Upper lobe of left lung (tissue), 6 donors: ENCODE data around the gene PLEKHG4. TPM values are rescaled to one million over a fixed set of nuclear protein-coding genes. Genes with fewer than 3 reads are reported as not detected.

Experiments
- ATAC-seq, 2 donors: fragments of 200-7000 bp; cut with Tn5 transposase; one replicate each; pipeline ENCODE4 v1.9.1; 2022; ENCODE audit warnings: mild to moderate bottlenecking in 2 of 2, moderate library complexity in 2 of 2; ENCODE audit not compliant: low FRiP score in 2 of 2
- DNase-seq, 2 donors: peaks; one replicate each; pipeline ENCODE4 v3.0.0-alpha.2; 2019 to 2020
- H3K27ac ChIP-seq, 4 donors: fragments of 200-600 bp; sonication (generic); one replicate each; pipeline ENCODE4 v1.5.1; 2016 to 2019
- H3K27me3 ChIP-seq, 4 donors: fragments of 200-600 bp; sonication (generic); one replicate each; pipeline ENCODE4 v1.5.1; 2017 to 2019
- H3K36me3 ChIP-seq, 4 donors: fragments of 200-600 bp; sonication (generic); one replicate each; pipeline ENCODE4 v1.5.1; 2016 to 2019
- H3K4me1 ChIP-seq, 4 donors: fragments of 200-600 bp; sonication (generic); one replicate each; pipeline ENCODE4 v1.5.1; 2018 to 2019
- H3K4me3 ChIP-seq, 4 donors: fragments of 200-600 bp; sonication (generic); one replicate each; pipeline ENCODE4 v1.5.1; 2017 to 2019; ENCODE audit warnings: mild to moderate bottlenecking in 2 of 4, moderate library complexity in 1 of 4
- H3K9me3 ChIP-seq, 4 donors: fragments of 200-600 bp; sonication (generic); one replicate each; pipeline ENCODE4 v1.5.1; 2018 to 2019
- CTCF ChIP-seq, 6 experiments: fragments of 450-650 bp in 4 of 6; fragments of 200-600 bp in 2 of 6; sonication (generic) in 2 of 6; IDR thresholded peaks; one replicate each; pipeline ENCODE4 v1.5.1; 2016 to 2019; ENCODE audit warnings: antibody characterized with exemption in 6 of 6
- EP300 ChIP-seq, 4 donors: sonication (generic); formaldehyde crosslinking; IDR thresholded peaks; one replicate each; pipeline ENCODE4 v1.5.1; 2017; ENCODE audit warnings: antibody characterized with exemption in 4 of 4, control low read depth in 2 of 4
- POLR2A ChIP-seq, 4 donors: fragments of 450-650 bp; IDR thresholded peaks; one replicate each; pipeline ENCODE4 v1.5.1; 2016 to 2017; ENCODE audit warnings: antibody characterized with exemption in 4 of 4, mild to moderate bottlenecking in 2 of 4
- POLR2AphosphoS5 ChIP-seq, 2 donors: sonication (generic); formaldehyde crosslinking; IDR thresholded peaks; one replicate each; pipeline ENCODE4 v1.5.1; 2017; ENCODE audit warnings: antibody characterized with exemption in 2 of 2
- WGBS, 2 donors: methylation state at CpG; one replicate each; pipeline ENCODE4 v1.1.5; 2017 to 2018; 5-methylcytosine and 5-hydroxymethylcytosine counted together
- total RNA-seq, 6 donors: library from RNA; depleted of rRNA in 4 of 6; stranded (reverse); fragments of >200 nt in 4 of 6; gene quantifications; one replicate each; pipeline versions ENCODE4 v1.1.0 to v1.2.1, GENCODE V29; 2016 to 2021
- donor health status: DM: no; HTN: no; CAD: no; lungs with moderate emphysema.
- donor health status: DM: no; HTN: yes; CAD: no; lungs with severe emphysema.

Gene PLEKHG4
- total RNA-seq, 6 donors from 2014 or later = 13.4 to 39.8 (median 16.5) TPM

GRCh38 chr16:67277294-67277998 lies 1.9 kb upstream of the PLEKHG4 start:
- H3K36me3 ChIP-seq = peaks cover 0 to 10% (median 0%) of the 10 kb centered on the region in 4 donors
- no peaks in the 10 kb centered on the region for H3K27me3 ChIP-seq
- peak in 1 of 2 donors; percentile 80 for ATAC-seq
- peaks cover 20 to 25% (median 23%) of the 10 kb centered on the region in 4 donors for H3K4me1 ChIP-seq
- no peak for TF ChIP-seq POLR2A (IDR thresholded peaks at IDR 0.05)
- TF ChIP-seq CTCF (IDR thresholded peaks at IDR 0.05) = no peak
- no peak for TF ChIP-seq POLR2AphosphoS5 (IDR thresholded peaks at IDR 0.05)
- no peak for TF ChIP-seq EP300 (IDR thresholded peaks at IDR 0.05)
- DNase-seq = peak in 1 of 2 donors; percentile 40
- peak overlapping the region; percentile 8 to 81 (median 78) for H3K27ac ChIP-seq
- WGBS, 2 donors = 89 to 95% methylated on average over 1 to 4 of the region's 4 CpGs
- peak overlapping the region in 1 of 4 donors; percentile 74 for H3K4me3 ChIP-seq
- no peaks in the 10 kb centered on the region for H3K9me3 ChIP-seq

GRCh38 chr16:67277999-67278772 lies 1.1 kb upstream of the PLEKHG4 start:
- peak overlapping the region; percentile 59 to 81 (median 78) for H3K27ac ChIP-seq
- H3K36me3 ChIP-seq = peaks cover 0 to 10% (median 0%) of the 10 kb centered on the region in 4 donors
- H3K4me3 ChIP-seq = peak overlapping the region in 3 of 4 donors; percentile 58 to 74 (median 58)
- 53 to 69% methylated on average over 8 to 13 of the region's 13 CpGs for WGBS, 2 donors
- no peak for TF ChIP-seq POLR2AphosphoS5 (IDR thresholded peaks at IDR 0.05)
- TF ChIP-seq EP300 (IDR thresholded peaks at IDR 0.05) = no peak
- H3K9me3 ChIP-seq = no peaks in the 10 kb centered on the region
- H3K4me1 ChIP-seq = peaks cover 20 to 25% (median 23%) of the 10 kb centered on the region in 4 donors
- H3K27me3 ChIP-seq = no peaks in the 10 kb centered on the region
- ATAC-seq (peak in 1 of 2 donors; percentile 69), DNase-seq (no peak)

GRCh38 chr16:67278773-67279295 lies 498 bp upstream of the PLEKHG4 start:
- DNase-seq = peak in 1 of 2 donors; percentile 52
- no peak for TF ChIP-seq POLR2A (IDR thresholded peaks at IDR 0.05)
- TF ChIP-seq POLR2AphosphoS5 (IDR thresholded peaks at IDR 0.05) = no peak
- TF ChIP-seq EP300 (IDR thresholded peaks at IDR 0.05) = no peak
- TF ChIP-seq CTCF (IDR thresholded peaks at IDR 0.05) = no peak
- Histone ChIP-seq H3K4me1 (peaks cover 20 to 25% (median 23%) of the 10 kb centered on the region in 4 donors), H3K27me3 (no peaks in the 10 kb centered on the region), H3K27ac (peak overlapping the region; percentile 59 to 81 (median 78)), H3K4me3 (peak overlapping the region; percentile 48 to 74 (median 58)), H3K9me3 (no peaks in the 10 kb centered on the region), H3K36me3 (peaks cover 0 to 10% (median 0%) of the 10 kb centered on the region in 4 donors)
- ATAC-seq = peak; percentile 4 to 37
- WGBS, 2 donors = 14 to 22% methylated on average over 3 to 4 of the region's 42 CpGs

GRCh38 chr16:67280090-67281015 lies 1.0 kb downstream of the PLEKHG4 start:
- H3K36me3 ChIP-seq = peaks cover 0 to 7% (median 0%) of the 10 kb centered on the region in 4 donors
- peak overlapping the region in 3 of 4 donors; percentile 58 to 74 (median 58) for H3K4me3 ChIP-seq
- WGBS, 2 donors = 91 to 93% methylated on average over 6 to 15 of the region's 15 CpGs
- H3K4me1 ChIP-seq = peaks cover 20 to 25% (median 23%) of the 10 kb centered on the region in 4 donors
- no peaks in the 10 kb centered on the region for H3K27me3 ChIP-seq
- DNase-seq = no peak
- TF ChIP-seq POLR2A (IDR thresholded peaks at IDR 0.05) (no peak), POLR2AphosphoS5 (IDR thresholded peaks at IDR 0.05) (no peak), CTCF (IDR thresholded peaks at IDR 0.05) (no peak), EP300 (IDR thresholded peaks at IDR 0.05) (no peak)
- no peaks in the 10 kb centered on the region for H3K9me3 ChIP-seq
- H3K27ac ChIP-seq = peak overlapping the region in 1 of 4 donors; percentile 79
- no peak for ATAC-seq
